GM21737 (cell line): Measurements from ENCODE around the gene DUOXA2.

ENCODE experiments used
- ATAC-seq: cut with Tn5 transposase; IDR thresholded peaks from one replicate; pipeline ENCODE4 v1.9.1; 2021; ENCODE audit warnings: mild to moderate bottlenecking, moderate library complexity; ENCODE audit not compliant: unreplicated experiment

The DUOXA2 gene

DNA sequence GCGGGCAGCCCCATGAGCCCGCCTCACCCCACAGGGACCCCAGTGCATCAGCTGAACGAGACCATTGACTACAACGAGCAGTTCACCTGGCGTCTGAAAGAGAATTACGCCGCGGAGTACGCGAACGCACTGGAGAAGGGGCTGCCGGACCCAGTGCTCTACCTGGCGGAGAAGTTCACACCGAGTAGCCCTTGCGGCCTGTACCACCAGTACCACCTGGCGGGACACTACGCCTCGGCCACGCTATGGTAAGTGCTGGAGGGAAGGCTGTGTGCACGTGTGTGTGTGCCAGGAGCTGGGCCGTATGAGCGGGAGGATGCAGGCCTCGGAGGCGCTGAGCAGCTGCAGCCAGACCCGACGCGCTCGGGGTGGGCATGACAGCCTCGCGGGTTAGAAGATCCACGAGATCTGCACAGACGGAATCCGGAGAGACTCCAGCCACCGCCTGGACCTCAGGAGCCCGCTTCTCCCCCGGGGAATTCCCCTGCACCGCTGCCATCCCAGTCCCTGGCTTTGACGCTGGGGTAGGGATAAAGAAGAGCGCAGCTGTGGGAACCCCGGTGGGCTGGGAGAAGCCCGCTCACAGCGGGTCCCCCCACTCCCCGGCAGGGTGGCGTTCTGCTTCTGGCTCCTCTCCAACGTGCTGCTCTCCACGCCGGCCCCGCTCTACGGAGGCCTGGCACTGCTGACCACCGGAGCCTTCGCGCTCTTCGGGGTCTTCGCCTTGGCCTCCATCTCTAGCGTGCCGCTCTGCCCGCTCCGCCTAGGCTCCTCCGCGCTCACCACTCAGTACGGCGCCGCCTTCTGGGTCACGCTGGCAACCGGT, 2.6 kb downstream of the DUOXA2 start:
- ATAC-seq = no peak

DNA sequence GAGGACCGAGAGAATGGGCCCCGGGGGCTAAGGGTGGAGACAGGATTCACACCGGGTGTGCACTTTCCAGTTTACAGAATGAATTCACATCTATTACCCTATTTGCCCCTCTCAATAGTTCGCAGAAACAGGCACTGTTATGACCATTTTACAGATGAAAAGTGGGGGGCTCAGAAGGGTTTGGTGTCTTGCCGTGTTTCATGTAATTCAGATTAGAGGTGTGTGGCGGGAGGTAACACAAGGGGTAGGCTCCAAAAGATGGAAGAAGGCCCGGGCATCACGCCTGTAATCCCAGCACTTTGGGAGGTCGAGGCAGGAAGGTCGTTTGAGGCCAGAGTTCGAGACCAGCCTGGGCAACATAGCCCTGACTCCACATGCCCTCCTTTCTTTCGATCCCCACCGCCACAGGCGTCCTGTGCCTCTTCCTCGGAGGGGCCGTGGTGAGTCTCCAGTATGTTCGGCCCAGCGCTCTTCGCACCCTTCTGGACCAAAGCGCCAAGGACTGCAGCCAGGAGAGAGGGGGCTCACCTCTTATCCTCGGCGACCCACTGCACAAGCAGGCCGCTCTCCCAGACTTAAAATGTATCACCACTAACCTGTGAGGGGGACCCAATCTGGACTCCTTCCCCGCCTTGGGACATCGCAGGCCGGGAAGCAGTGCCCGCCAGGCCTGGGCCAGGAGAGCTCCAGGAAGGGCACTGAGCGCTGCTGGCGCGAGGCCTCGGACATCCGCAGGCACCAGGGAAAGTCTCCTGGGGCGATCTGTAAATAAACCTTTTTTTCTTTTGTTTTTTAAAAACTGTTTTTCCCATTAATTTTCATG, 3.4 kb downstream of the DUOXA2 start:
- no peak for ATAC-seq

- ATAC-seq = peak; percentile 88
Measured at GRCh38 chr15:45118131-45118588, 4.0 kb downstream of the DUOXA2 start.

GRCh38 chr15:45118996-45119395, 4.9 kb downstream of the DUOXA2 start:
- ATAC-seq = no peak

DNA sequence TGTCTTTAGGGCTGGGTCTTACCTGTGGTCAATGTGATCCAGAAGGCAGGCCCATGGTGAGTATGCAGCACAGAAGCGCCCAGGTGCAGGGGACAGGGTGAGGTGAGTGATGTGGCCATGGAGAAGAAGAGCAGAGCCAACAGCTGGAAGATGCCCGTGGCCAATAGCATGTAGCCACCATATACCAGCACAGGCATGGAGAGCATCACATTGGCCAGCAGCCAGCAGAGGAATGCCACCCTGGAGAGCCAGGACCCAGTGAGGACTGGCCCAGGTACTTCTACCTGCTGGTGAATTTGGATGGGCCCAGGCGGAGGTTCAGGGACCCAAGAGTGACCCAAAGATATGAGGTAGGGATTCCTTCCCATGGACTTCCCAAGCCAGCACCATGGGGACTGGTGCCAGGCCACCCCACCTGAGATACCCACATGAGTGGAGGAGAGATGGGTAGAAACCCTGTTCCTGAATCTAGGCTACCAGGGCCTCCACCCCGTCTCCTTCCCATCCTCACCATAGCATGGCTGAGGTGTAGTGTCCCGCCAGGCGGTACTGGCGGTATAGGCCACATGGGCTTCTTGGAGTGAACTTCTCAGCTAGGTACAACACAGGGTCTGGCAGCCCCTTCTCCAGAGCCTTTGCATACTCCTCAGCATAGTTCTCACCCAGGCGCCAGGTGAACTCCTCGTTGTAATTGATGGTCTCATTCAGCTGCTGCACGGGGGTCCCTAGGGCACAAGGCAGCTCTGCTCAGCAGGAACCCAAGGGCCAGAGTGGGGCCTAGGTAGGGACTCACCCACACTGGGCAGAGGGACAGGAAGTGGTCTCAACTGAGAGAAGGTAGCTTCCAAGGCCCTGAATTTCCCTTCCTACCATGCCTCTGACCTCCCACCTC, 6.2 kb downstream of the DUOXA2 start:
- ATAC-seq = no peak

- ATAC-seq = no peak
Measured at GRCh38 chr15:45121020-45121419, 6.9 kb downstream of the DUOXA2 start.

- ATAC-seq = no peak
Measured at GRCh38 chr15:45121706-45122417, 7.7 kb downstream of the DUOXA2 start.

- ATAC-seq = no peak
Measured at GRCh38 chr15:45122719-45123118, 8.6 kb downstream of the DUOXA2 start.

- no peak for ATAC-seq
Measured at GRCh38 chr15:45123397-45123796, 9.3 kb downstream of the DUOXA2 start.

GRCh38 chr15:45126535-45127158, 12.5 kb downstream of the DUOXA2 start:
- ATAC-seq = no peak

GRCh38 chr15:45128971-45129639, 15.0 kb downstream of the DUOXA2 start:
- no peak for ATAC-seq

DNA sequence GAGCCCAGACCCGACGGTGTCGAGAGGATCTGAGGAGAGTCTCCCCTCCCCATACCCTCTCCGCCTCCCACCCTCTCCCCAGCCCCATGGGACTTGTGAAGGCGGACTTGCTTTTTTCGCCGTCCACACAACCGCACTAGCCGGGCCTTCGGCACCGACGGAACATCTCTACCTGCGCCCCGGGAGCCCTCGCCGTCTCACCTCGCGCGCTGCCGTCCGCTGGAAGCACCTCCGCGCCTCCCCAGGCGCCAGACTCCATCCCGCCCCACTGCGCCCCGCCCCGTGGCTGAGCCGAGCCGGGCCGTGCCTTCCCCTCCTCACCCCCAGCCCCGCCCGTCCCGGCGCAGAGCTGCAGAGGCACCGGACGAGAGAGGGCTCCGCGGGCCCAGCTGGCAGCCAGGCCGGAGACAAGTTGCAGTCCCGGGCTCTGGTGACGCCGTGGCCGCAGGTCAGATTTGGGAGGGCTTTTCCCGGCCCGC, 15.6 kb downstream of the DUOXA2 start, which contains the start of the genes DUOX1 and DUOXA1:
TSS of gene DUOX1 (plus strand) at position 344 of the 479 bp plus-strand sequence. CDS start 1,973 bp downstream, outside the sequence.
TSS of gene DUOXA1 (minus strand) at position 229 of the 479 bp plus-strand sequence. CDS start 6,865 bp downstream, outside the sequence.
- no peak for ATAC-seq

DNA sequence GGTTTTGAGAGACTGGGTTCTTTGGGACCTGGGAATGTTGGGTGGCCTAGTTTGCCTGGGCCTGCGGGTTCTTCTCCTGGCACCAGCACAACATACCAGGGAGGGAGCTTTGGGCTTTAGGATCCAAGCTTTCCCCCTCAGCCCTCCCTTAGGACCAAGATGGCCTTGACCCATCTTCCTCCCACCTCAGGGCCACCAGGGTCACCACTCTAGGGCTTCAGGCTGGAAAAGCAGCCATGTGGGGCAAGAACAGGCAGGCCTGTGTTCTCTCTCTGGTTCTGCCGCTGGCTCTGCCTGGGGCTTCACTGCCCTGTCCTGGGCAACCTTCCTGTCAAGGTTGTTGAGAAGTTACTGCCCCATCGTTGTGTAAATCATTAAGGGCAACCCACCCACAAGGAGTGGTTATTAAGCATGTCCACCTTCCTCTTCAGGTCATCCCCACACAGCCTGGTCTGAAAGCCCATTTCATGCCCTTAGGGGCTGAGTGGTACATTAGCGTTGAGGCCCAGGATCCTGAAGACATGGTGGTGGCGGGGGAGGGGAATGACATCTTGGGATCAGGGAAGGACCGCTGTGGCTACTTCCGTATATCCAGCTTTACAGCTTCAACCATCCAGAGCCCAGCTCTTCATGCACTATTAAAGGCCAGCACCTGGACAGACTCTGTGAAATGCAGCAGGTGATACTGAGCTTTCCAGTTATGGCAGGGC, 16.3 kb downstream of the DUOXA2 start:
- no peak for ATAC-seq

DNA sequence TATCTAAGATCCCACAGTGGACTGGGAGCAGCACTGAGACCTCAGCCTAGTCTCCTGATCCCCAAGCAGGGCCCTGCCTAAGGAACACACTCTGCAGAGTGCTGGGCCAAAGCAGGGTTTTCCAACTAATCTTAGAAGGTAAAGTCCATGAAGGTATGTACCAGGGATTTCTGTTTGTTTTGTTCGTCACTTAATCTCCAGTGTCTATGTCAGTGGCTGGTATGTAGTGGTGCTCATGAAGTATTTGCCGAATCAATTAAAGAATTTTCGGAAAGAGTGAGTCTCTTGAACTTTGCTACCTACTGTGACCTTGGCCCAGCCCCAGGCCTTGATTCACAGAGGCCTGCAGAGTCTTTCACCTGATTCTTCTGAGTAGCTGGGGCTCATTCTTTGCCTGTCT, 17.4 kb downstream of the DUOXA2 start:
- ATAC-seq = no peak

DNA sequence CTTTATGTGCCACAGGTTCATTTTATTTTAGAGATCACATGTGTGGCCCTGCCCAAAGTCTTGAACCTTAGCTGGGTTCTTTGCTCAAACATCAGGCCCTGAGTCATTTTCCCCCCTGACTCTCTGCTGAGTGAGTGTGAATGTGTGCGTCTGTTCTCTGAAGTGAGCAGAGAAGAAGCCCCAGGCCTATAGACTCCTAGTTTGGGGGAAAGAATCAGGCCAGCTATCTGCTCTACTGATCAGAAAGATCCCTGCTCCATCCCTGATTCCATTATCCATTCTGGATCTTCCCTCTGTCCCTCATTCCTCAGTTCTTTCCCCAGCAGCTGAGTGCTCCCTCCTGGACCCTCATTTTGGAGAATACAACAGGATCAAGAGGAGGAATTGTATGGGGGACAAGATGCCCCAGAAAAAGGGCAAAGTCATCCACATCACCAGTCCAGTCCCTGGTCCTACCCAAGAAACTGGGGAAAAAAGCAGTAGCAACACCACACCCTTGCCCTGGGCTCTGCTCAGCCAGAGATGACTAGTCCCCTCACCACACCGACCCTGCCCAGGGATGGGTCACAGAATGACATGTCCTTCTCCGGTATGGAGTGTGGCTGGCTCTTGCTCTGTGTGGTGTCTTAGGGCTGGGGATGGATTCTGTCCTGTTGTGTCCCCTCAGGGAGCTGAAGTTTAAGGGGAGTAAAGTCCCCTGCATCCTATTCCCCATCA, 18.9 kb downstream of the DUOXA2 start:
- ATAC-seq = no peak

DNA sequence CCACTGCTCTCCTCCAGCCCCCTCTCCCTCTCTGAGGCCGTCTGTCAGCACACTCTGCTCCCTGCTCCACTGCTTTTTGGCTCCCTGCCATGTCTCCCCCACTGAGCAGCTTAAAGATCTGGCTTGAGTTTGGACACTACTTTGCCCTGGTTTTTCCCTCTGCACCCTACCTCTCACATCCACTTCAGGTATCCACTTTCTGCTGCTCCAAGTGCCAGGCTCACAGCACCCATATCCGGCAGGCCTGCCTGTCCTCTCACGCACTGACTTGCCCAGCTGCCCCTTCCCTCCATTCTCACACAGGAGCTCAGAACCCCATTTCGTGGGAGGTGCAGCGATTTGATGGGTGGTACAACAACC, 19.4 kb downstream of the DUOXA2 start:
- no peak for ATAC-seq

- no peak for ATAC-seq
Measured at GRCh38 chr15:45134046-45134445, 19.9 kb downstream of the DUOXA2 start.
